Ovary (tissue), 9 donors: Measurements from ENCODE around the gene ISG20L2. TPM values are rescaled to one million over a fixed set of nuclear protein-coding genes. Genes with fewer than 3 reads are reported as not detected.

Source experiments
- DNase-seq, 5 donors: peaks; one replicate each; pipeline ENCODE4 v3.0.0-alpha.2; 2019 to 2020
- H3K27ac ChIP-seq, 2 donors: fragments of 200-600 bp; one replicate each; pipeline versions ENCODE4 v1.5.1 to v1.8.0; 2019 to 2022
- H3K27me3 ChIP-seq: fragments of 200-600 bp; one replicate; pipeline ENCODE4 v1.8.0; 2022
- H3K36me3 ChIP-seq: fragments of 200-600 bp; sonication (generic); one replicate; pipeline ENCODE4 v1.5.1; 2019
- H3K4me1 ChIP-seq: one replicate; pipeline ENCODE4 v1.8.1; 2013; ENCODE audit warnings: mild to moderate bottlenecking, moderate library complexity; ENCODE audit not compliant: insufficient read depth
- H3K4me3 ChIP-seq: fragments of 200-600 bp; sonication (generic); one replicate; pipeline ENCODE4 v1.5.1; 2017
- H3K9me3 ChIP-seq, 2 donors: fragments of 200-600 bp in 1 of 2; sonication (generic) in 1 of 2; one replicate each; pipeline versions ENCODE4 v1.5.1 to v1.8.1; 2013 to 2019; ENCODE audit warnings: mild to moderate bottlenecking in 1 of 2, moderate library complexity in 1 of 2
- CTCF ChIP-seq, 3 donors: fragments of 450-650 bp in 2 of 3; fragments of 200-600 bp in 1 of 3; IDR thresholded peaks; one replicate each; pipeline versions ENCODE4 v1.5.1 to v1.8.0; 2016 to 2022; ENCODE audit warnings: antibody characterized with exemption in 3 of 3, mild to moderate bottlenecking in 1 of 3
- EP300 ChIP-seq: sonication (generic); formaldehyde crosslinking; IDR thresholded peaks from one replicate; pipeline ENCODE4 v1.6.1; 2017; ENCODE audit warnings: antibody characterized with exemption
- POLR2A ChIP-seq: fragments of 450-650 bp; IDR thresholded peaks from one replicate; pipeline ENCODE4 v1.6.1; 2017; ENCODE audit warnings: antibody characterized with exemption, mild to moderate bottlenecking, moderate library complexity
- WGBS, 3 donors: extraction: QIAGEN DNeasy Blood & Tissue Kit in 1 of 3; methylation state at CpG; one replicate each; pipeline versions ENCODE4 v1.1.5 to v1.1.7; 2013 to 2017; 5-methylcytosine and 5-hydroxymethylcytosine counted together
- intact Hi-C, 4 donors: fragments of 100-400 bp; cut with DNase I; formaldehyde crosslinking; loops; one replicate each; pipeline versions ENCODE4 v1.11.0 to v1.15.1; 2022 to 2023
- polyA plus RNA-seq, 2 donors: library from polyadenylated mRNA; stranded (reverse); fragments of 200-250 nt in 1 of 2; fragments of 350-450 nt in 1 of 2; fragmentation: Illumina TruSeq in 1 of 2; extraction: RNeasy Lipid Tissue Mini Kit (QIAGEN cat#74804) in 1 of 2; gene quantifications; one replicate each; pipeline ENCODE4 v1.2.3, GENCODE V29; 2013 to 2014
- total RNA-seq, 7 donors: library from RNA; depleted of rRNA in 2 of 7; stranded (reverse); fragments of >200 nt in 2 of 7; fragmentation: NEBNext Ultra II Directional in 3 of 7; extraction: Animal tissue kit (Norgen Biotek cat#: 25700) in 3 of 7; gene quantifications; one replicate each; pipeline versions ENCODE4 v1.1.0 to v1.2.4, GENCODE V29; 2016 to 2023
- donor health status: DM: no; HTN: no; CAD: no; lungs with moderate emphysema.
- donor health status: DM: no; HTN: no; CAD: no.
- donor health status: Bipolar disorder and iron deficiency.
- donor health status: DM: yes; HTN: yes; CAD: no.
- donor health status: DM: no; HTN: no; CAD: no.
- donor health status: DM: yes; HTN: yes; CAD: no.

ISG20L2 gene
- total and polyA plus RNA-seq, 9 donors: 11.7 to 58.7 (median 26.1) TPM

GRCh38 chr1:156689953-156690674 lies 38.5 kb downstream of the ISG20L2 start:
- no peaks in the 10 kb centered on the region for H3K9me3 ChIP-seq
- no peaks in the 10 kb centered on the region for H3K27me3 ChIP-seq
- intact Hi-C loops: loop anchor here (1.0 to 10.0 kb wide), 4 partner anchors 35 to 175 kb away; partner anchors contain the start of gene NTRK1 (in 1 of the 4)
- H3K36me3 ChIP-seq: no peaks in the 10 kb centered on the region
- TF ChIP-seq POLR2A (no peak), EP300 (no peak)
- 16 to 28% (median 19%) methylated on average over 10 of the region's 10 CpGs for WGBS, 3 donors
- H3K27ac ChIP-seq: no peak overlapping the region
- H3K4me1 ChIP-seq: peaks cover 2% of the 10 kb centered on the region
- no peak overlapping the region for H3K4me3 ChIP-seq
- no peak for DNase-seq

DNA sequence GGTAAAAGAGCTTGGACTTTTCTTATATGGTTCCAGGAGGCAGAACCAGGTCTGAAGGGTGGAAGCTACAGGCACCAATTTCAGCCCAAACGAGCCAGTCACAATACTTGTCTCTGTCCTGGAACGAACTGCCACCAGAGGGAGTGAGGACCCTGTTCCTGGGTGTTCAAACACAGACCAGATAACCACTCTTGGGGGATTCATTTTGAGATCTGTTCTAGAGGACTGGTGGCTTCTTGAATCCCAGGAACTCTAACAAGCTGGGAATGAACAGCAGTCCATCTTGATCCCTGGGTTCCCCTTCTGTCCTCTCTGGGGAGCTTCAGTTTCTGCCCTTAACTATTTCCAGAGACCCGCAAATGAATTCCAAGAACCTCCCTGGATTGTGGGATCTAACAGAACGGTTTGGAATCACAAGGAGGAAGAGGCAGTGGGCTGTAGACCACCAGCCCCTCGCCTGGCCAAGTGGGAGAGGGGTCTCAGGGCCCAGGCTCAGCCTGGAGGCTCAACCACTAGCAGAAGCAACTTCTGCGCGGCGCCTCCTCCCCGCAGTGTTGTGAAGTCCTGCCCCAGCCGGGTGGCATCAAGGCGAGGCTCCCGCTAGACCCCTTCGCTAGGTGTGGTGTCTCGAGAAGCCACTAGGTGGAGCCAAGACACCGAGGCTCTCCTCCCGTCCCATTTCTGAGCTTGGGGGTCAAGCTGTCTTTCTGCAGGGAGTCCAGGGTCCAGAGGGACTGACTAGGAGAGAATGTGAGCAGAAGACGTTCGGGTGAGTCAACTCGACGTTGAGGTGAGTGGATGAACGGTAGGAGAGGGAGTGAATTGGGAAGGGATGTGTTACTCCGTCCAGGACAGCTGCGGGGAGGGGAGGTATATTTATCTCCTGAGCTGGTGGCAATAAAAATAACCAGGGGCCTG lies 39.3 kb downstream of the ISG20L2 start:
- Histone ChIP-seq H3K4me1 (peaks cover 2% of the 10 kb centered on the region), H3K27me3 (no peaks in the 10 kb centered on the region), H3K4me3 (no peak overlapping the region), H3K27ac (no peak overlapping the region), H3K36me3 (no peaks in the 10 kb centered on the region), H3K9me3 (no peaks in the 10 kb centered on the region)
- DNase-seq: peak; percentile 72 to 84 (median 83)
- 0 to 1% (median 0%) methylated on average over 23 of the region's 23 CpGs for WGBS, 3 donors
- TF ChIP-seq EP300 (no peak), CTCF (IDR thresholded peaks at IDR 0.05) (peak; percentile 91 to 92 (median 92))
- intact Hi-C loops: loop anchor here in 2 of 4 donors (1.0 to 2.0 kb wide), 2 partner anchors 36 kb away; no protein-coding TSS in a partner anchor

DNA sequence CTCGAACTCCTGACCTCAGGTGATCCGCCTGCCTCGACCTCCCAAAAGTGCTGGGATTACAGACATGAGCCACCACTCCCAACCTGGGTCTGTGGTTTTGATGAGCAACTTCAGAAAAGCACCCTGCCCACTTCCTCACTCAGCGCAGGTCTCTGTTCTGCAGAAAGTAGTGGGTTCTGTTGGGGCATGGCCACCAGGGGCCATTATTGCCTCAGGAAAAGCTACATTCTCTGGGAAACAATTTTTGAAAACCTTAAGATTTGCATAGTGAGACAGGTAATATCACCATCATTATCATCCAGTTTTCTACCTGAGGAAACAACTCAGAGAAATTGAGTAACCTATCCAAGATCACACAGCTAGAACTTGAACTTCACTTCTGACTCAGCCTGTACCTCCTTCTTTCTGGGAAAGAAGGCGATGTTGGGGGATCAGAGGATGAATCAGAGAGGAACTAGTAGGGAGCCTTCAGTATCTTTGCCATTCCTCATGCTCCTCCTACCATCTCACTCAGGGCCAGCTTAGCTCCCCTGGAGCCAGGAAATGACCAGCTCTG lies 44.3 kb downstream of the ISG20L2 start:
- no peak overlapping the region for H3K27ac ChIP-seq
- no peak for TF ChIP-seq CTCF (IDR thresholded peaks at IDR 0.05)
- no peak for TF ChIP-seq EP300
- no peaks in the 10 kb centered on the region for H3K4me1 ChIP-seq
- H3K9me3 ChIP-seq: no peaks in the 10 kb centered on the region
- no peak for DNase-seq
- WGBS, 3 donors: 69 to 76% (median 72%) methylated on average over 5 of the region's 5 CpGs
- no peak overlapping the region for H3K4me3 ChIP-seq
- no peaks in the 10 kb centered on the region for H3K27me3 ChIP-seq
- no peaks in the 10 kb centered on the region for H3K36me3 ChIP-seq
- intact Hi-C loops: no loop called here

DNA sequence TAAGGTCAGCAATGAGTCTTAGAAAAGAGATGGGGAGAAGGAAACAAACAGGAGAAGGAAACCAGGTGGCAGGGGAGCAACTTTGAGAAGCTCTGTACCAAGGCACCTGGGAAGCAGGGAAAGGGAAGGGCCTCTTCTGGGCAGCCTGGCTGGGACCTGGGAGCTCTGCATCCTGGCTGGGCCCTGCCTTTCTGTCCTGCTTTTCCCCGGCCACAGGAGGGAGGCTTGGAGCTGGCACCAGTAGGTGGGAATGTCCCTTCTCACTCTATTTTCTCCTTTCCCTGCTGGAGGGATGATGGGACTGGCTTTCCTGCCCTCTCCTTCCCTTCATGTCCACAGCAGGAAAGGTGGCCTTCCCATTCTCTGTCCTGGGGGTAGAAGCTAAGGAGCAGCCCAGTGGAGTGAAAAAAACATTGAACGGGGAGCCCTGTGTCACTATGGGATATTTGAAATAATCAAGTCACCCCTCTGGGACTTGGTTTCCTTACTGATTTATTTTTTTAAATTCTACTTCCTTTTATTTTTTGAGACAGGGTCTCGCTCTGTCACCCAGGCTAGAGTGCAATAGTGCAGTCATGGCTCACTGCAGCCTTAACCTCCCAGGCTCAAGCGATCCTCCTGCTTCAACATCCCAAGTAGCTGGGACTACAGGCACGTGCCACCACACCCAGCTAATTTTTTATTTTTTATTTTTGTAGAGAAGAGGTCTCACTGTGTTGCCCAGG lies 46.2 kb downstream of the ISG20L2 start:
- Histone ChIP-seq H3K4me1 (no peaks in the 10 kb centered on the region), H3K36me3 (no peaks in the 10 kb centered on the region), H3K9me3 (no peaks in the 10 kb centered on the region), H3K4me3 (no peak overlapping the region), H3K27me3 (no peaks in the 10 kb centered on the region), H3K27ac (no peak overlapping the region)
- 66 to 70% (median 69%) methylated on average over 5 of the region's 5 CpGs for WGBS, 3 donors
- intact Hi-C loops: no loop called here
- DNase-seq: no peak
- no peak for TF ChIP-seq POLR2A
- no peak for TF ChIP-seq CTCF (IDR thresholded peaks at IDR 0.05)
- TF ChIP-seq EP300: no peak
